ENCODE results near the gene EPHX1. TPM values are rescaled to one million over a fixed set of nuclear protein-coding genes. Genes with fewer than 3 reads are reported as not detected.
A peak's percentile ranks its signal among the peaks of the same experiment; 100 is the strongest.

Gene EPHX1
- total RNA-seq, 1 donor, result 39.4 TPM

DNA sequence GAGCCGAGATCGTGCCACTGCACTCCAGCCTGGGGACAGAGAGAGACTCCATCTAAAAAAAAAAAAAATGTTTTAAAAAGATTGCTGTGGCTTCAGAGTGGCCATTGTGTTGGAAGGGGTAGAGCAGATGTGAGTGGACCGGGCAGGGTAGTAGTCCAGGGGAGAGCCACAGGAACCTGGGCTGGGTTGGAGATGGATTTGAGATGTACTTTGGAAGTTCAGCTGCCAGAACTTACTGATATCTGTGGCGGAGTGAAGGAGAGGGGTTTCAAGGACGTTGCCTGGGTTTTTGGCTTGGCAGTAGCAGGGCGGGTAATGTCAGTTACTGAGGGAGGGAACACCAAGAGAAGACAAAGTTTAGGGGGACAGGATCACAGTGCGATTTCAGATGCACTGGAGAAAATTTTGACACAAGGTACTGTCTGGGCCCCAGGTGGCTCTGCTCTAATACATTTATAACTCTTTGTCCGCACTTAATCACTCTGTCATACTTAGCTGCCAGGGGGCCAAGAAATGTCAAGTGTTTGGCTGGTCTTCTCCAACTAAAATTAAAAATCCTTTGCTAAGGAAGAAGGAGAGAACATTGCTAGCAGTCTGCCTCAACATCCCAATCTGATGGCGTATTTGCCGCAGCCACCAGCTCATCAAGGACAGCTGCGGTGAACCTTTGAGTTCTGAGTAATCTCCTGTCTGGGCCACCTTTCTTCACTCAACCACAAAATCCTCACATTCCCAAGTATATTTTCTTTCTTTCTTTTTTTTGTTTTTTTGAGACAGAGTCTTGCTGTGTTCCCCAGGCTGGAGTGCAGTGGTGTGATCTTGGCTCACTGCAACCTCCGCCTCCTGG is 9.6 kb downstream of the EPHX1 start:
- DNase-seq (ENCODE audit: low read depth), result peak; percentile 20
- H3K4me3 ChIP-seq (ENCODE audit: low read depth, low read length), result no peak overlapping the region
- TF ChIP-seq CTCF (IDR thresholded peaks at IDR 0.05; ENCODE audit: insufficient read depth, low read length), result no peak

DNA sequence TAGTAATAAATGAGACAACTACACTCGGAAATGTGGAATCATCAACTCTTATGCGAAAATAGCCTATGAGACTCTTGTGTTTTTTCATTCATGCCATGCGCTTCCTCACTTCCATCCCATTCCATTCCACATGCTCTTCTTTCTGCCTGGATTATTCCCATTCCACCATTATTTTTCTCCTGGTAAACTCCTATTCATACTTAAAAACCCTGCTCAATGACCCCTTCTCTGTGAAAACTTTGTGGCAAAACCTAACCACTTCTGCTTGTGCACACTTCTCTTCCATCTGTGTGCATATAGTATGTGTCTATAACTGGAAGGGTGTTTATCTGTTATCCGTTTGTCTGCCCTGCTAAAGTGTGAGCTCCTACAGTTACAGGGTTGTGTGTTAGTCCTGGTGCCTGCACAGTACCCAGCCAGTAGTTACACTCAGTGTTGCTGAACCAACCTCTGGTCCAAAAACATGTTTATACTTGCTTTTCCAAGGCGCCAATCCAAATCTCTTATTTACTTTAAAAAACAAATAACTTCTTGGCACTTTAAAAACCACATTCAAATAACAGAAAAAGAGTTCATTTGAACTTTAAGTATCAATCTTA is 10.7 kb downstream of the EPHX1 start:
- H3K4me3 ChIP-seq (ENCODE audit: low read depth, low read length), result no peak overlapping the region
- no peak for TF ChIP-seq CTCF (IDR thresholded peaks at IDR 0.05; ENCODE audit: insufficient read depth, low read length)
- DNase-seq (ENCODE audit: low read depth), result no peak

GRCh38 chr1:225822655-225823403 is 12.9 kb downstream of the EPHX1 start:
- no peak for TF ChIP-seq CTCF (IDR thresholded peaks at IDR 0.05; ENCODE audit: insufficient read depth, low read length)
- no peak for DNase-seq (ENCODE audit: low read depth)
- no peak overlapping the region for H3K4me3 ChIP-seq (ENCODE audit: low read depth, low read length)

- no peak for TF ChIP-seq CTCF (IDR thresholded peaks at IDR 0.05; ENCODE audit: insufficient read depth, low read length)
- H3K4me3 ChIP-seq (ENCODE audit: low read depth, low read length), result no peak overlapping the region
- no peak for DNase-seq (ENCODE audit: low read depth)
These were observed 13.9 kb downstream of the EPHX1 start for GRCh38 chr1:225823811-225824261.

GRCh38 chr1:225824533-225824941 is 14.6 kb downstream of the EPHX1 start:
- no peak overlapping the region for H3K4me3 ChIP-seq (ENCODE audit: low read depth, low read length)
- DNase-seq (ENCODE audit: low read depth), result no peak
- TF ChIP-seq CTCF (IDR thresholded peaks at IDR 0.05; ENCODE audit: insufficient read depth, low read length), result no peak

- no peak overlapping the region for H3K4me3 ChIP-seq (ENCODE audit: low read depth, low read length)
- TF ChIP-seq CTCF (IDR thresholded peaks at IDR 0.05; ENCODE audit: insufficient read depth, low read length), result no peak
- DNase-seq (ENCODE audit: low read depth), result no peak
These were observed 15.2 kb downstream of the EPHX1 start for GRCh38 chr1:225825078-225825477.

Data from fibroblast of the aortic adventitia (primary cell).